ENCODE results near the gene NCOA6. TPM values are rescaled to one million over a fixed set of nuclear protein-coding genes. Genes with fewer than 3 reads are reported as not detected.
A peak's percentile ranks its signal among the peaks of the same experiment; 100 is the strongest.

The NCOA6 gene
- total RNA-seq, 1 donor from 2014 or later, result 17.1 TPM

- intact Hi-C loops (cut with micrococcal nuclease), result no loop called here
- ATAC-seq, result no peak
- DNase-seq, result no peak
Observed at GRCh38 chr20:34683667-34684066, 141.8 kb downstream of the NCOA6 start.

- DNase-seq (no peak), ATAC-seq (no peak)
- intact Hi-C loops (cut with micrococcal nuclease), result no loop called here
Observed at GRCh38 chr20:34680586-34681175, 144.8 kb downstream of the NCOA6 start.

- ATAC-seq (peak; percentile 99), DNase-seq (peak; percentile 98)
- intact Hi-C loops (cut with micrococcal nuclease), result no loop called here
Observed at GRCh38 chr20:34676642-34677373, 148.6 kb downstream of the NCOA6 start, which contains the start of gene PIGU. Gene PIGU (minus strand): TSS chr20:34677092. CDS start chr20:34677085, 7 bp downstream.

GRCh38 chr20:34675993-34676641 is 149.3 kb downstream of the NCOA6 start:
- no peak for DNase-seq
- intact Hi-C loops (cut with micrococcal nuclease), result no loop called here
- ATAC-seq, result no peak

GRCh38 chr20:34675561-34675960 is 149.9 kb downstream of the NCOA6 start:
- no peak for ATAC-seq
- intact Hi-C loops (cut with micrococcal nuclease), result no loop called here
- DNase-seq, result no peak

- intact Hi-C loops (cut with micrococcal nuclease), result no loop called here
- no peak for ATAC-seq
- DNase-seq, result no peak
Observed at GRCh38 chr20:34673412-34673811, 152.0 kb downstream of the NCOA6 start.

- intact Hi-C loops (cut with micrococcal nuclease), result no loop called here
- ATAC-seq, result no peak
- no peak for DNase-seq
Observed at GRCh38 chr20:34669094-34669493, 156.4 kb downstream of the NCOA6 start.

Other genes starting within 250 kb of the NCOA6 start
- 14.5 TPM for gene PIGU, start 148.6 kb downstream of the NCOA6 start, total RNA-seq
- gene TP53INP2, start 121.3 kb downstream of the NCOA6 start, total RNA-seq, result 146 TPM
- 22.0 TPM for gene GGT7, start 47.2 kb upstream of the NCOA6 start, total RNA-seq
- 156 TPM for gene ACSS2, start 51.0 kb upstream of the NCOA6 start, total RNA-seq
- gene GSS, start 130.2 kb upstream of the NCOA6 start, total RNA-seq, result 18.6 TPM
- 297 TPM for gene MYH7B, start 130.2 kb upstream of the NCOA6 start, total RNA-seq

Measured in left ventricle myocardium superior (tissue), 1 donor.